Right atrium auricular region (tissue), 2 donors: ENCODE measurements around the gene CTNND2. TPM values are rescaled to one million over a fixed set of nuclear protein-coding genes. Genes with fewer than 3 reads are reported as not detected.

Experiments used
- DNase-seq: peaks from one replicate; pipeline ENCODE4 v3.0.0-alpha.2; 2019; ENCODE audit warnings: low spot score
- H3K27ac ChIP-seq, 2 donors: fragments of 200-600 bp; sonication (generic); 1 replicate in 1 of 2; 2 replicates in 1 of 2; pipeline ENCODE4 v1.5.1; 2016 to 2019
- H3K27me3 ChIP-seq, 2 donors: fragments of 200-600 bp; sonication (generic); one replicate each; pipeline versions ENCODE4 v1.5.1 to v1.6.0; 2017 to 2019
- H3K36me3 ChIP-seq: fragments of 200-600 bp; sonication (generic); one replicate; pipeline ENCODE4 v1.5.1; 2016
- H3K4me1 ChIP-seq, 2 donors: fragments of 200-600 bp; sonication (generic); one replicate each; pipeline versions ENCODE4 v1.5.1 to v1.6.0; 2017 to 2019
- H3K4me3 ChIP-seq, 2 donors: fragments of 200-600 bp; sonication (generic); 1 replicate in 1 of 2; 2 replicates in 1 of 2; pipeline ENCODE4 v1.5.1; 2017 to 2019; ENCODE audit warnings: mild to moderate bottlenecking in 1 of 2, moderate library complexity in 1 of 2
- H3K9me3 ChIP-seq, 2 donors: fragments of 200-600 bp; sonication (generic); one replicate each; pipeline ENCODE4 v1.5.1; 2019
- CTCF ChIP-seq, 2 donors: fragments of 200-600 bp; sonication (generic); IDR thresholded peaks; one replicate each; pipeline ENCODE4 v1.5.1; 2019; ENCODE audit warnings: antibody characterized with exemption in 2 of 2
- total RNA-seq, 2 donors: library from RNA; depleted of rRNA; stranded (reverse); fragments of >200 nt; gene quantifications; one replicate each; pipeline ENCODE4 v1.1.0, GENCODE V29; 2016

Gene CTNND2
- total RNA-seq, 2 donors from 2014 or later, result 8.6 to 9.0 TPM

GRCh38 chr5:11814373-11814772 lies 89.9 kb downstream of the CTNND2 start:
- no peaks in the 10 kb centered on the region for H3K36me3 ChIP-seq
- no peaks in the 10 kb centered on the region for H3K4me1 ChIP-seq
- H3K27me3 ChIP-seq, result no peaks in the 10 kb centered on the region
- no peaks in the 10 kb centered on the region for H3K9me3 ChIP-seq
- no peak for TF ChIP-seq CTCF (IDR thresholded peaks at IDR 0.05)
- no peak overlapping the region for H3K27ac ChIP-seq
- no peak overlapping the region for H3K4me3 ChIP-seq
- no peak for DNase-seq

- DNase-seq, result no peak
- no peak for TF ChIP-seq CTCF (IDR thresholded peaks at IDR 0.05)
These were observed 94.8 kb downstream of the CTNND2 start for GRCh38 chr5:11809407-11809806.

GRCh38 chr5:11803436-11803835 lies 100.8 kb downstream of the CTNND2 start:
- Histone ChIP-seq H3K36me3 (no peaks in the 10 kb centered on the region), H3K9me3 (no peaks in the 10 kb centered on the region), H3K4me1 (no peaks in the 10 kb centered on the region), H3K27me3 (no peaks in the 10 kb centered on the region), H3K27ac (no peak overlapping the region), H3K4me3 (no peak overlapping the region)
- DNase-seq, result no peak
- TF ChIP-seq CTCF (IDR thresholded peaks at IDR 0.05), result no peak

More at GRCh38 chr5:11809407-11809806, 94.8 kb downstream of the CTNND2 start:
- Histone ChIP-seq H3K4me3 (no peak overlapping the region), H3K27me3 (no peaks in the 10 kb centered on the region), H3K36me3 (no peaks in the 10 kb centered on the region), H3K4me1 (no peaks in the 10 kb centered on the region), H3K9me3 (no peaks in the 10 kb centered on the region), H3K27ac (no peak overlapping the region)

- no peaks in the 10 kb centered on the region for H3K9me3 ChIP-seq
- H3K36me3 ChIP-seq, result no peaks in the 10 kb centered on the region
- no peak for DNase-seq
- no peaks in the 10 kb centered on the region for H3K4me1 ChIP-seq
- no peak overlapping the region for H3K27ac ChIP-seq
- no peaks in the 10 kb centered on the region for H3K27me3 ChIP-seq
- H3K4me3 ChIP-seq, result no peak overlapping the region
- no peak for TF ChIP-seq CTCF (IDR thresholded peaks at IDR 0.05)
These were observed 103.2 kb downstream of the CTNND2 start for GRCh38 chr5:11801061-11801460.

- Histone ChIP-seq H3K36me3 (no peaks in the 10 kb centered on the region), H3K4me1 (no peaks in the 10 kb centered on the region), H3K4me3 (no peak overlapping the region), H3K27me3 (no peaks in the 10 kb centered on the region), H3K9me3 (no peaks in the 10 kb centered on the region), H3K27ac (no peak overlapping the region)
- no peak for DNase-seq
- TF ChIP-seq CTCF (IDR thresholded peaks at IDR 0.05), result no peak
These were observed 107.1 kb downstream of the CTNND2 start for GRCh38 chr5:11797132-11797531.

- H3K27me3 ChIP-seq, result no peaks in the 10 kb centered on the region
- no peaks in the 10 kb centered on the region for H3K9me3 ChIP-seq
- no peak for DNase-seq
- H3K36me3 ChIP-seq, result no peaks in the 10 kb centered on the region
- H3K27ac ChIP-seq, result no peak overlapping the region
- H3K4me3 ChIP-seq, result no peak overlapping the region
- TF ChIP-seq CTCF (IDR thresholded peaks at IDR 0.05), result no peak
- no peaks in the 10 kb centered on the region for H3K4me1 ChIP-seq
These were observed 110.8 kb downstream of the CTNND2 start for GRCh38 chr5:11793396-11793795.
